HepG2 (cell line): Measurements from ENCODE around the gene BRD2. TPM values are rescaled to one million over a fixed set of nuclear protein-coding genes. Genes with fewer than 3 reads are reported as not detected.

ENCODE experiments used
- DPF2 ChIP-seq: sonication (generic); formaldehyde crosslinking; IDR thresholded peaks from 2 replicates; pipeline ENCODE4 v1.4.0; 2020; ENCODE audit warnings: mild to moderate bottlenecking, low read depth, missing genetic modification reagents, borderline replicate concordance
- GZF1 ChIP-seq: sonication (generic); formaldehyde crosslinking; IDR thresholded peaks from 2 replicates; pipeline ENCODE4 v1.5.1; 2020; ENCODE audit warnings: mild to moderate bottlenecking, missing genetic modification reagents
- HMG20B ChIP-seq: conservative IDR thresholded peaks from 2 replicates; pipeline ENCODE4 v1.6.1; 2016; ENCODE audit warnings: missing genetic modification reagents, missing compliant biosample characterization
- PITX1 ChIP-seq: sonication (generic); formaldehyde crosslinking; IDR thresholded peaks from 2 replicates; pipeline ENCODE4 v1.5.1; 2020; ENCODE audit warnings: mild to moderate bottlenecking, missing genetic modification reagents
- RBM22 ChIP-seq: fragments of 200-400 bp; formaldehyde crosslinking; optimal IDR thresholded peaks from 2 replicates; pipeline ENCODE3; 2017; ENCODE audit warnings: mild to moderate bottlenecking, low read length, moderate library complexity
- SMAD3 ChIP-seq: sonication (generic); formaldehyde crosslinking; IDR thresholded peaks from 2 replicates; pipeline ENCODE4 v1.4.0; 2020; ENCODE audit warnings: missing genetic modification reagents
- ZFP36L1 ChIP-seq: sonication (generic); formaldehyde crosslinking; IDR thresholded peaks from 2 replicates; pipeline ENCODE4 v1.8.0; 2022; ENCODE audit warnings: mild to moderate bottlenecking, missing genetic modification reagents, moderate library complexity
- ZFP37 ChIP-seq: sonication (generic); formaldehyde crosslinking; IDR thresholded peaks from 2 replicates; pipeline ENCODE4 v1.4.0; 2020; ENCODE audit warnings: missing genetic modification reagents, borderline replicate concordance
- ZNF768 ChIP-seq: sonication (generic); formaldehyde crosslinking; IDR thresholded peaks from 2 replicates; pipeline ENCODE4 v1.4.0; 2020; ENCODE audit warnings: missing genetic modification reagents
- ZUFSP ChIP-seq: sonication (generic); formaldehyde crosslinking; IDR thresholded peaks from 2 replicates; pipeline ENCODE4 v1.9.0; 2021; ENCODE audit warnings: missing genetic modification reagents, mild to moderate bottlenecking, borderline replicate concordance
- polyA plus RNA-seq, 8 experiments: library from polyadenylated mRNA; depleted of rRNA in 3 of 8; stranded (reverse) in 7 of 8; unstranded in 1 of 8; fragments of >200 nt; fragmentation: Illumina TruSeq in 4 of 8; extraction: Trizol in 4 of 8; gene quantifications; 2 replicates each; pipeline versions ENCODE4 v1.2.1 to v1.2.3, GENCODE V29; 2011 to 2016; ENCODE audit warnings: low read depth in 4 of 8, missing spikeins in 1 of 8, mixed read lengths in 1 of 8; ENCODE audit not compliant: insufficient read depth in 1 of 8
- total RNA-seq, 5 experiments: library from RNA; depleted of rRNA; stranded (reverse); fragments of >200 nt; fragmentation: Illumina TruSeq; extraction: Trizol; gene quantifications; 2 replicates each; pipeline ENCODE4 v1.2.3, GENCODE V29; 2016; ENCODE audit warnings: low read depth in 1 of 5
- TF ChIP-seq, protein P1 (sequence below): sonication (generic); formaldehyde crosslinking; IDR thresholded peaks from 2 replicates; pipeline ENCODE4 v1.4.0; 2020; ENCODE audit warnings: missing genetic modification reagents, low read depth, mild to moderate bottlenecking, borderline replicate concordance

The BRD2 gene
- total and polyA plus RNA-seq, 2 of the 13 experiments (the other 11 are each of a cell fraction or from before 2014, with no cell fraction given) = 143 to 202 TPM

GRCh38 chr6:32971242-32971580 lies 2.8 kb downstream of the BRD2 start (continued):
- TF ChIP-seq, protein P1, sequence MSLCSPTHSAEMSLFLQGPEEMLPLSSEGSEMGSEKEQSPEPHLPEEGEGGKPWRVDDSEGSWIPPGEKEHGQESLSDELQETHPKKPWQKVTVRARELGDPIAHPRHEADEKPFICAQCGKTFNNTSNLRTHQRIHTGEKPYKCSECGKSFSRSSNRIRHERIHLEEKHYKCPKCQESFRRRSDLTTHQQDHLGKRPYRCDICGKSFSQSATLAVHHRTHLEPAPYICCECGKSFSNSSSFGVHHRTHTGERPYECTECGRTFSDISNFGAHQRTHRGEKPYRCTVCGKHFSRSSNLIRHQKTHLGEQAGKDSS = no peak; the same call in 1 of the 2 replicates
- no peak for TF ChIP-seq ZUFSP (CRISPR knock-in tag)
- TF ChIP-seq ZFP37 (CRISPR knock-in tag) = no peak
- no peak for TF ChIP-seq GZF1 (CRISPR knock-in tag)
- TF ChIP-seq PITX1 = 0 out of 2 replicates have a peak, but pooled peaks have one; percentile 45
- TF ChIP-seq HMG20B (CRISPR knock-in tag) = no peak
- peak; percentile 92 for TF ChIP-seq RBM22
- TF ChIP-seq DPF2 = peak; percentile 42; the same call in 1 of the 2 replicates
- TF ChIP-seq ZFP36L1 (CRISPR knock-in tag) = peak; percentile 8; the same call in 1 of the 2 replicates
- no peak for TF ChIP-seq ZNF768 (CRISPR knock-in tag)
- no peak for TF ChIP-seq SMAD3 (CRISPR knock-in tag)
- TF ChIP-seq, all 625 proteins: peak for 65
